ENCODE data around the gene CCT3. TPM values are rescaled to one million over a fixed set of nuclear protein-coding genes. Genes with fewer than 3 reads are reported as not detected.

The CCT3 gene
- total and polyA plus RNA-seq, 10 of the 15 experiments (the other 5 are each of a cell fraction or from before 2014, with no cell fraction given) = 319 to 585 (median 427) TPM

- no peaks in the 10 kb centered on the region for H3K27me3 ChIP-seq (replicated peaks in 1 of 2; ENCODE audit: control insufficient read depth in 2 of 2, insufficient read depth in 2 of 2, low read length in 1 of 2)
- ChIA-PET RAD21 (ENCODE audit: unreplicated experiment) (no interaction called here), SMC1A (ENCODE audit: uncharacterized antibody, unreplicated experiment) (no interaction called here), POLR2A (interaction anchor here (0.7 kb wide), 1 partner anchor 355 kb away, joined by 3 read pairs; no protein-coding TSS in a partner anchor), CTCF (interaction anchor here (1.3 kb wide), 1 partner anchor 87 kb away, joined by 4 read pairs; no protein-coding TSS in a partner anchor)
- TF ChIP-seq ZNF592 (IDR thresholded peaks at IDR 0.05) (no peak), BCLAF1 (IDR thresholded peaks at IDR 0.05) (no peak), BRCA1 (IDR thresholded peaks at IDR 0.05; ENCODE audit: low read depth, low read length) (no peak), TCF7 (IDR thresholded peaks at IDR 0.05; ENCODE audit: borderline replicate concordance) (no peak), SMARCA5 (IDR thresholded peaks at IDR 0.05) (no peak), MEF2B (IDR thresholded peaks at IDR 0.05; ENCODE audit: partially characterized antibody, poor library complexity, severe bottlenecking) (no peak), EED (IDR thresholded peaks at IDR 0.05; ENCODE audit: low read depth) (no peak)
- TF ChIP-seq, protein P1, sequence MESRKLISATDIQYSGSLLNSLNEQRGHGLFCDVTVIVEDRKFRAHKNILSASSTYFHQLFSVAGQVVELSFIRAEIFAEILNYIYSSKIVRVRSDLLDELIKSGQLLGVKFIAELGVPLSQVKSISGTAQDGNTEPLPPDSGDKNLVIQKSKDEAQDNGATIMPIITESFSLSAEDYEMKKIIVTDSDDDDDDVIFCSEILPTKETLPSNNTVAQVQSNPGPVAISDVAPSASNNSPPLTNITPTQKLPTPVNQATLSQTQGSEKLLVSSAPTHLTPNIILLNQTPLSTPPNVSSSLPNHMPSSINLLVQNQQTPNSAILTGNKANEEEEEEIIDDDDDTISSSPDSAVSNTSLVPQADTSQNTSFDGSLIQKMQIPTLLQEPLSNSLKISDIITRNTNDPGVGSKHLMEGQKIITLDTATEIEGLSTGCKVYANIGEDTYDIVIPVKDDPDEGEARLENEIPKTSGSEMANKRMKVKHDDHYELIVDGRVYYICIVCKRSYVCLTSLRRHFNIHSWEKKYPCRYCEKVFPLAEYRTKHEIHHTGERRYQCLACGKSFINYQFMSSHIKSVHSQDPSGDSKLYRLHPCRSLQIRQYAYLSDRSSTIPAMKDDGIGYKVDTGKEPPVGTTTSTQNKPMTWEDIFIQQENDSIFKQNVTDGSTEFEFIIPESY (IDR thresholded peaks at IDR 0.05) = no peak
- no peak within 1 kb of the TSS for H2AFZ ChIP-seq (ENCODE audit: control insufficient read depth, low read depth, low read length)
- H3K4me1 ChIP-seq (ENCODE audit: control insufficient read depth, insufficient read depth, low read length) = peaks cover 4% of the 10 kb centered on the region
- 90% methylated on average over 19 of the region's 19 CpGs for WGBS (ENCODE audit: insufficient coverage, insufficient replicate concordance, low lambda C conversion rate, missing lambda C conversion rate)
- no peaks in the 10 kb centered on the region for H3K36me3 ChIP-seq (ENCODE audit: control insufficient read depth in 2 of 2, insufficient read depth in 2 of 2, low read length in 1 of 2)
- in situ Hi-C loops (cut with MboI) (no loop called here), intact Hi-C loops (cut with micrococcal nuclease; ENCODE audit: unreplicated experiment) (no loop called here)
- H3K27ac ChIP-seq (ENCODE audit: control insufficient read depth, insufficient read depth) = no peak within 1 kb of the TSS
- no peak for FAIRE-seq
- ATAC-seq = no peak
- H3K79me2 ChIP-seq (ENCODE audit: control insufficient read depth, insufficient read depth, low read length) = no peaks in the 10 kb centered on the region
- DNase-seq (ENCODE audit: low read depth, low spot score) = no peak
- no peak within 1 kb of the TSS for H3K9ac ChIP-seq (ENCODE audit: control insufficient read depth, insufficient read depth, low read length)
- H3K4me2 ChIP-seq (ENCODE audit: control insufficient read depth, insufficient read depth) = no peak within 1 kb of the TSS
- no peaks in the 10 kb centered on the region for H4K20me1 ChIP-seq (ENCODE audit: control insufficient read depth, insufficient read depth)
- no peak within 1 kb of the TSS for H3K4me3 ChIP-seq
- BruUV-seq (replicated peaks) = no TSS peak
- H3K9me3 ChIP-seq (replicated peaks; ENCODE audit: control insufficient read depth, insufficient read depth, low read length) = no peaks in the 10 kb centered on the region
Observed at GRCh38 chr1:156298852-156299357, 39.2 kb downstream of the CCT3 start, which contains the start of gene VHLL. TSS of gene VHLL (minus strand) at chr1:156299307. CDS start at chr1:156299189, 118 bp downstream.

Measured in GM12878 (cell line).